ENCODE data around the gene PRDM16. TPM values are rescaled to one million over a fixed set of nuclear protein-coding genes. Genes with fewer than 3 reads are reported as not detected.

PRDM16 gene
- total RNA-seq, 1 donor from 2014 or later = 5.6 TPM

DNA sequence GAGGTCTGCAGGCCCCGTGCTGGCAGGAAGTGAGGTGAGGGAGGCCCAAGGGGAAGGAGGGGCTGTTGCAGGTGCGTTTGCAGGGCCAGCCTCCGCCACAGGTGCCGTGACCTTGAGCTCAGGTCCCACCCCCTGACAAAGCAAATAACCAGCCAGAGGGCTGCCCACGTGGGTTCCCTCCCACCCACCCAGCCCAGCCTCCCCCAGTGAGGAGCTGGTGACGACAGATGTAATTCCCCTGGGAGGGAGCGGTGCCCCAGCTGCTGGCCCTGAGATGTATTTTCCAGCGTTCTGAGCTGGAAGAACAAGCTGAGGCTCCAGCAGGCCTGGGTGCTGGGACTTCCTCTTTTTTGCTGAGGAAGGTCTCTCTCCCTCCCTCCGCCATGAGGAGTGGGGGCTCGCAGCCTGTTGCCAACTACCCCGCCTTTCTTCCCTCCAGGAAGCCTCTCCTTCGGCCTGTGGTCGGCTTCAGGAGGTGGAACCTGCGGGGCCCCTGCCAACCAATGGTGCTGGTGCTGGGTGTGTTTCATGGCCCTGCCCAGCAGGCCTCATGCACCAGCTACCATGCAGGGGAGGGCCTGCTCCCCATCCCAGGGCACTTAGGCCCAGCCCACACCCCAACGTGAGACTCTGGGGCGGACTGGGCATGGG is 153.2 kb downstream of the PRDM16 start:
- peaks cover 42% of the 10 kb centered on the region for H3K27me3 ChIP-seq (ENCODE audit: control insufficient read depth, insufficient read depth, low read length)
- H3K4me3 ChIP-seq (ENCODE audit: low read depth, low read length) = no peak overlapping the region
- no peak for TF ChIP-seq CTCF (IDR thresholded peaks at IDR 0.05; ENCODE audit: insufficient read depth, low read length, poor library complexity, severe bottlenecking)
- no peaks in the 10 kb centered on the region for H3K36me3 ChIP-seq (ENCODE audit: control insufficient read depth, insufficient read depth, low read length)
- DNase-seq (ENCODE audit: low read depth) = no peak

GRCh38 chr1:3225661-3226060 is 156.7 kb downstream of the PRDM16 start:
- no peak for DNase-seq (ENCODE audit: low read depth)
- no peaks in the 10 kb centered on the region for H3K36me3 ChIP-seq (ENCODE audit: control insufficient read depth, insufficient read depth, low read length)
- peaks cover 33% of the 10 kb centered on the region for H3K27me3 ChIP-seq (ENCODE audit: control insufficient read depth, insufficient read depth, low read length)
- no peak overlapping the region for H3K4me3 ChIP-seq (ENCODE audit: low read depth, low read length)
- TF ChIP-seq CTCF (IDR thresholded peaks at IDR 0.05; ENCODE audit: insufficient read depth, low read length, poor library complexity, severe bottlenecking) = no peak

- DNase-seq (ENCODE audit: low read depth) = no peak
- Histone ChIP-seq H3K36me3 (ENCODE audit: control insufficient read depth, insufficient read depth, low read length) (no peaks in the 10 kb centered on the region), H3K4me3 (ENCODE audit: low read depth, low read length) (no peak overlapping the region), H3K27me3 (ENCODE audit: control insufficient read depth, insufficient read depth, low read length) (peaks cover 36% of the 10 kb centered on the region)
- TF ChIP-seq CTCF (IDR thresholded peaks at IDR 0.05; ENCODE audit: insufficient read depth, low read length, poor library complexity, severe bottlenecking) = no peak
Observed at GRCh38 chr1:3226191-3226590, 157.2 kb downstream of the PRDM16 start.

DNA sequence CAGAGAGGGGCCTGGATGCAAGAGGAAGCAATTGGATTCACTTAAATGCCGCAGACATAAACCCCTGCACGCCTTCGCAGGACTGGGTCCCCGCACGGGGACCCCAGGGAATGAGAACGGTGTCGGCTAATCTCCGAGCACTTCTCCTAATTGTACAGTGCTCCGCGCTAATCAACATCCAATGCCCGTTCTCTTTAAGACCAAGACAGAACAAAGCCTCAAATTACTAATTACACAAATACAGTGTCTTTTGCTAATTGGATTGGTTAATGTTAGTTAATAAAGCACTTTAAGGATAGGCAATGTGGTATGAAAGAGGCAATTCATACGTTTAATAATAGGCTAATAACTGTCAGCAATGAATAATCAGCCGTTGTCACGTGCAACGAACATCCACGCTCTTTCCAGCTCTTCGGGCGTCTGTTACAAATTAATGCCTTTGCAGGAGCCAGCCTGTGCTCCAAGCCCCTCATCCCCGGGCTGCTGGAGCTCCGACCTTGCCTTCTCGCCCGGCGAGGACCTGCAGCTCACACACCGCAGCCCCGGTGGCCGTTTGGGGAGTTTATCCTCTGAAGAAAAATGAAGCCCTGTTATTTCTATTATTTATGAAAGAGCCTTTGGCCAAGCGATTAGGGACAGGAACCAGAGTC is 157.8 kb downstream of the PRDM16 start:
- no peak for DNase-seq (ENCODE audit: low read depth)
- Histone ChIP-seq H3K27me3 (ENCODE audit: control insufficient read depth, insufficient read depth, low read length) (peaks cover 42% of the 10 kb centered on the region), H3K36me3 (ENCODE audit: control insufficient read depth, insufficient read depth, low read length) (no peaks in the 10 kb centered on the region), H3K4me3 (ENCODE audit: low read depth, low read length) (no peak overlapping the region)
- TF ChIP-seq CTCF (IDR thresholded peaks at IDR 0.05; ENCODE audit: insufficient read depth, low read length, poor library complexity, severe bottlenecking) = no peak

DNA sequence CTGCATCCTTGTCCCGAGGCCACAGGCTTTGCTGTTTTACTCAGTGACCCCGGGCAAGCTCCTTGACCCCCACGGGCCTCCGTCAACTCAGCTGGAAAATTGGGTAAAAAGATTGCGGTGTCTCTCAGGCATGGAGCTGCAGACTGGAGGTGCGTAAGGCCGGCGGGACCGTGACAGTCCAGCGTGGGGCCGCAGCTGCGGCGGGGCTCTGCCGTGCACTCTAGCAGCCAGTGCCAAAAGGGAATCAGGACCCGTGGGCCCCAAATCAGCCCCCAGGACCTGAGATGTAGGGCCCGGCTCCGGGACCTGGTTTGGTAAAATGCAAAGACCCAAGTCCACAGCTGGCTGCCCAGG is 158.3 kb downstream of the PRDM16 start:
- Histone ChIP-seq H3K36me3 (ENCODE audit: control insufficient read depth, insufficient read depth, low read length) (no peaks in the 10 kb centered on the region), H3K27me3 (ENCODE audit: control insufficient read depth, insufficient read depth, low read length) (peaks cover 42% of the 10 kb centered on the region), H3K4me3 (ENCODE audit: low read depth, low read length) (no peak overlapping the region)
- DNase-seq (ENCODE audit: low read depth) = no peak
- TF ChIP-seq CTCF (IDR thresholded peaks at IDR 0.05; ENCODE audit: insufficient read depth, low read length, poor library complexity, severe bottlenecking) = no peak

DNA sequence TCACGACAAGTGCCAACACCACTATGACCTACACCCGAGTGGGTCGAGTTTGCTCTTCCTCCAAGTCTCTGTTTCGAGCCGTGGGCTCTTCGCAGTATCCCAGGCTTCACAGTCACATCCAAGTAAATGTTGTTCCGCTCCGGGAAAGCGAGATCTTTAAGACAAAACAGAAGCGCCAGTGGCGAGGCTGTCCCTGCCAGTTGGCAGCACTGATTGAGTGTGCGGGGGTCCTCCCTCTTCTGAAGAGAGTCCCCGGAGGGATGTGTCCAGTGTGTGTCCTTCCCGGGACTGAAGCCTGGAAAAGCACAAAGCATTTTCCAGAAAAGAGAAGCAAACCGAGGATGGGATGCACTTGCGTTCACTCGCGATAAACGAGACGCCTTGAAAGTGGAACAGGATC is 158.9 kb downstream of the PRDM16 start:
- no peak for DNase-seq (ENCODE audit: low read depth)
- Histone ChIP-seq H3K4me3 (ENCODE audit: low read depth, low read length) (no peak overlapping the region), H3K27me3 (ENCODE audit: control insufficient read depth, insufficient read depth, low read length) (peaks cover 40% of the 10 kb centered on the region), H3K36me3 (ENCODE audit: control insufficient read depth, insufficient read depth, low read length) (no peaks in the 10 kb centered on the region)
- no peak for TF ChIP-seq CTCF (IDR thresholded peaks at IDR 0.05; ENCODE audit: insufficient read depth, low read length, poor library complexity, severe bottlenecking)

Measured in kidney epithelial cell (primary cell).